CD4-positive, alpha-beta T cell treated with Interleukin-6 at 100 ng/mL for 8 hours (primary cell): Measurements from ENCODE around the gene PRKCE.
"Not testable (repeated sequence)": the region's sequence is repeated elsewhere in the genome, so short reads cannot be mapped to it uniquely, and the experiment has no call there.

Source experiments
- DNase-seq: peaks from one replicate; pipeline ENCODE4 v3.0.0-alpha.2; 2020; ENCODE audit warnings: mixed read lengths, low spot score

Gene PRKCE

DNA sequence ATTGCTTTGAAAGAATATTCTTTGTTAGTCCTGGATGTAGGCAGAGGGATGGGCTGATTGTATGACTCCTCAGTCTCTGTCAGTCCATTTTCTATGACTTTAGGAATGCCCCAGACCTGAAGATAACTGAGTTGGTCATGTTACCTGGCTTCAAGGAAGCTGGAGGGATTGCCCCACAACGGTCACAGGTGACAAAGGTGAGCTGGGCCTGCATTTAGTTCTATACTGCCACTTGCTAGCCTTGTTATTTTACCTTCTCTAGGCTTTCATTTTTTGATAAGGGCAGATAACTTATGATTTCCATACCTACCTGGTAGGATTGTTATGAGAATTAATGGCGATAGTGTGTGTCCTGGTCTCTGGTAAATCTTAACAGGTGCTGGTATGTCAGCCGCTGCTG lies 260.1 kb downstream of the PRKCE start:
- no peak for DNase-seq

DNA sequence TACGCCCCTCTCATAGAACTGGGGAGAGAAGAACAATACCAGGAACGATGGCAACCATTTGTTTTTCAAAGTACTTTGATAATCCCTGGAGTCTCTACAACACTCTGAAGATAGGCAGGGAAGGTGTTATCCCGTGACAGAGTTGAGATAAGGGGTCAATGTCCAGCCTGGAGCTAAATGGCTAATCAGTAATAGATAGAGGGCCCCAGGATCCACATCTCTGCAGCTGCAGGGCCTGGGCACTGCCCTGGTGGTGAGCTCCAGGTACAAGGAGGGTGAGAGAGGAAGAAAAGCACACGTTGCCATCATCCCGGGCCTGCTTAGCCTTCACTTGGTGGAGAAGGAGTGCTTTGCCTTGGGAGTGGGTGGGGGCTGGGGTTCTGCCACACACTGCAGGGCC lies 260.6 kb downstream of the PRKCE start:
- DNase-seq, result no peak

DNA sequence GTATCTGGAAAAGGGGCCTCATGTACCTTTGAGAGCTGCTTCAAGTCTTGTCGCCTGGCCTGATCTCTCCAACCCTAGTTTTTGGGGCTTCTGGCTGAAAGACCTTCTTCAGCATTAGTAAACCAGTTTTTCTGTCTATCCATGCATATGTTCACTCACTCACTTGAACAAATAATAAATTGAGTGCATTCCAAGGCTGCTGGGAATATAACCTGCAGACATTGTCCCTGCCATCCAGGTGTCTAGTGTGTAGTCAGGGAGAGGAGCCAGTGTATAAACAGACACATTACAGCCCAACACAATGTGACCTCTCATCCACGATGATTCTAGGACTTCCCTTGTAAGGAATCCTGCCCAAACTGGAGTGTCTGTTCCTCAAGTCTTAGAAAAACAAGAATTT lies 262.1 kb downstream of the PRKCE start:
- DNase-seq, result no peak

DNA sequence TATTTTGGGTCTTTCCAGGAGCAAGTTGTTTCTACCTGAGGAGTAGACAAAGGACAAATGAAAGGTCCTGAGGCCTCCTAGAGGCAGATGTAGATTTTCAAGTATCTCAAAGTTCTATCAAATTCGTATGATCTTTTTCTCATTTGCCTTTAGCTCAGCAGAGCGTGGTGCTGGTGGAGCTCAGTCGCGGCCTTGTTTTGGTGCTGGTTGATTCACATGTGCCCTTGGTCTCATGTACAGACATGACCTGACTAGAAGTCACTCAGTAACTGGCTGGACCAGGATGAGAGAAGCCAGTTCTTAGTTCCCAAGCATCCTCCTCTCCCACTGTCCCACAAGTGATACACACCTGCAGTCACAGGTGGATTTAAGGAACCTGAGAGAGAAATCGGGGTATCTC lies 264.0 kb downstream of the PRKCE start:
- no peak for DNase-seq

DNA sequence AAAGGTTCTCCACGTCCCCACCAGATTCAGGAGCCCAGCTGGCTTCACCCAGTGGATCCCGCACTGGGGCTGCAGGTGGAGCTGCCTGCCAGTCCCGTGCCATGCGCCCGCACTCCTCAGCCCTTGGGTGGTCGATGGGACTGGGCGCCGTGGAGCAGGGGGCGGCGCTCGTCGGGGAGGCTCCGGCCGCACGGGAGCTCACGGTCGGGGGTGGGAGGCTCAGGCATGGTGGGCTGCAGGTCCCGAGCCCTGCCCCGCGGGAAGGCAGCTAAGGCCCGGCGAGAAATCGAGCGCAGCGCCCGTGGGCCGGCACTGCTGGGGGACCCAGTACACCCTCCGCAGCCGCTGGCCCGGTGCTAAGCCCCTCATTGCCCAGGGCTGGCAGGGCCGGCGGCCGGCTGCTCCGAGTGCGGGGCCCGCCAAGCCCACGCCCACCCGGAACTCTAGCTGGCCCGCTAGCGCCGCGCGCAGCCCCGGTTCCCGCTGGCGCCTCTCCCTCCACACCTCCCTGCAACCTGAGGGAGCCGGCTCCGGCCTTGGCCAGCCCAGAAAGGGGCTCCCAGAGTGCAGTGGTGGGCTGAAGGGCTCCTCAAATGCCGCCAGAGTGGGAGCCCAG lies 266.2 kb downstream of the PRKCE start:
- not testable (repeated sequence) for DNase-seq

DNA sequence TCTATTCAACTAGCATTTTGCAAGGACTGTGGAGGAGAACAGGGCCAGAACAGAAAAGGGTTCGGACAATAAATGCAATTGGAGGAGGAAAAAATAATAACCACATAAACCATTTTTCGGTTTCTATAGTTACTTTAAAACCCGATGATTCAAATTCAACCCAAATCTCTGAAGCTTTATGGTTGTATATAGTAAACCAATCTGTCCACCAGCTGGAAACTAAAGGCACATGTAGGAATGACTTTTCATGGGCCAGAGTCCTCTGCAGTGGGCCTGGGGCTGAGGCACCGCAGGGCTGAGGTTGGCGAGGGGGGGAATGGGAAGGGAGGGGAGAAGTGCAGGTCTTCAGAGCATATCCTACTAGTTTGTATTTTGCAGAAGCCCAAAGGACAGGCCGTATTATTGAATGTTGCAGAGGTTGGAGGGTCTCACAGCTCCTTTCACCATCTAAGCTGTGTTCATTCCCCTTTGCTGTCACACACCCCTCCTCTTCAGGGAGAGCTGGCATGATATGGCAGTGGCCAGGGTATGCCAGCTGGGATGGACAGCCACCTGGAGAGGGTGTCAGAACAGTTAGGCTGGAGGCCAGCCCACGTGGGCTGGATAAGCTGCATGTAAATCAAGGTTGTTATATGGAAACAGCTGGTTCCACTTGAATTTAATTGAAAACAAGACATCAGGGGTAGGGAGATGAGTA lies 267.1 kb downstream of the PRKCE start:
- DNase-seq, result no peak

DNA sequence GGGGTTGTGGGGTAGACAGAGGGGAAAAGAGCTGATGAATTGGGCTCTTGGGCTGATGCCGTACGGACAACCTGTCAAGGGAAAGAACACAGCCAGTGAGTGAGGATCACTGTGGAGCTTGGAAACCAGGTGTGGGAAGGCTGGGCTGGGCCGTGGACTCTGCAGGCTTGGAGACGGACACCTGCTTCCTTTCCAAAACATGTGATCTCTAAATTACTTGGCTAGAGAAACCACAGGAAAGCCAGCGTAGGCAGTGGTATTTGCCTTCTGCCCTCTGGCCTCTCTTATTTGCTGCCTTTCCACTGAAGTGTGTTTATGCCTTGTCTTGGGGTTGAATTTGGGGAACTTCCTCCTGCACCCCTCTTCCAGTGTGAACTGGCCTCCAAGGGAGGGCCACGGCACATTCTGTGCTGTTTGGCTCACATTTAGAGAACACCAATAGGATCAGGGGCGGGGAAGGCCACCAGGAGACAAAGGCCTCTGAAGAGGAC lies 267.7 kb downstream of the PRKCE start:
- no peak for DNase-seq

DNA sequence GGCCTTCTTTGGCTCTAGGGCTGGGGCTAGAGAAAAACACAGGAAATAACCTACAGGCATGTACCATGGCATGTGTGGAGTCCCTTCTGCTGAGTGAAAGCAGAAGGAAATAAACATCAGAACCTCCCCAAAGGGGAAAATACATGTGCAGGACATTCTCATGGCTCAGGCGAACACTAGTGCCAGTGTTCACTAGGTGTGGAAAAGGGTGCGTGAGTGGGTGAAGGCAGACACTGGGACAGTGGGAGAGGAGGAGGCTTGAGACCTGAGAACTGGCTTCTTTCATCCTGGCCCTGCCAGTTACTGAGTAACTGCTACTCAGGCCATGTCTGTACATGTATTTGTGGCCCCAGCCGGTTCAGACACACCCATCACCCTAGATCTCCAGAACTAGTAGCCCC lies 268.2 kb downstream of the PRKCE start:
- DNase-seq, result no peak

DNA sequence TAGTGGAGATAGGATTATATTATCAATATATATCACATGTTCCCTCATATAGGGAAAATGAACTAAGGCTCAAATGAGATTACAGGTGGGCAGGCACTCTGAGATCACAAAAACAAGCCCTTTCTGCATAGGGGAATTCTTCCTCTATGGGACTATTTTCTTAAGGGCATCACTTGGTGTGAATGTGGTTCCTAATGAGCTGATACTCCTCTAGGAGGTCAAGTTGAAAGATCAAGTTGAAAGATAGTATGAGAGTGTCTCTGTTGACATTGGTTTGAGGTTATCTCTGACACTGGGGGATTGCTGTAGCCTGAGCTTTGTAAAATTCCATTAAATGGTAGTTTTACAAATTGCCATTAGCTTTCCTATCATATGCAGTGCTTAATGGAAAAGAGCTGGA lies 270.4 kb downstream of the PRKCE start:
- no peak for DNase-seq

DNA sequence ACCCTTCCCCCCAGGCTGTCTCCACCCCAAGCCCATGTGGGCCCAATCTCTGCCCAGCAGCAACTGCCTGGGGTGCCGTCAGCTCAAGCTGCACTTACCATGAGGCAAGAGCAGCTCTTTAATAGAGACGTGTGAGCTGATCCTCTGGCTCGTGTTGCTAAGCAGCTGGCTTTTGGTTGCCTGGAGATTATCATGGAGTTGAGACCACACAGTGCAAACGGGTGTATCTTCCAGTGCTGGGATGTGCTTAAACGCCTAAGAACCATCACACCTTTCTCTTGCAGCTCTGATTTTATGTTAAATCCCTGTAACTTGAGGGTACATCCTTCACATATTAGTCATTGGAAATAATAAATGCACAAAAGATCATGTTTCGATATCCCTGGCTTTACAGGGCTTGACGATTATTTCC lies 271.1 kb downstream of the PRKCE start:
- no peak for DNase-seq

DNA sequence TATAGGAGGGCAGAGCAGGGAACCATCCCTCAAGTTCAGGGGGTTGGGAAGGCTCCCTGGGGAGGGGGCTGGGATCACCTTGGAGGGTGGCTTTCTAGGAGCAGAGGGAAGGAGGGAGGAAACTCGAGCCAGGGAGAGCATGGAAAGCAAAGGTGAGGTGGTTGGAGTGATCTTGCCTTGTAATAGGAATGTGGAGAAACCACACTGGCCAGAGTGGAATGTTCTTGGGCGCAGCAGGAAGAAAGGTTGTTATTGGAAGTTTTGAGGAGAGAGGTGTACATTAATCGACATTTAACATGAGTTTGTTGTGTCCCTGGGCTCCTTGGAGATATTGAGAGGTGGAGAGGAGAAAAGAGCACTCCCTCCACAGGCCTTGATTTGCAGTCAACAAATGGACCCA lies 272.2 kb downstream of the PRKCE start:
- DNase-seq, result no peak

DNA sequence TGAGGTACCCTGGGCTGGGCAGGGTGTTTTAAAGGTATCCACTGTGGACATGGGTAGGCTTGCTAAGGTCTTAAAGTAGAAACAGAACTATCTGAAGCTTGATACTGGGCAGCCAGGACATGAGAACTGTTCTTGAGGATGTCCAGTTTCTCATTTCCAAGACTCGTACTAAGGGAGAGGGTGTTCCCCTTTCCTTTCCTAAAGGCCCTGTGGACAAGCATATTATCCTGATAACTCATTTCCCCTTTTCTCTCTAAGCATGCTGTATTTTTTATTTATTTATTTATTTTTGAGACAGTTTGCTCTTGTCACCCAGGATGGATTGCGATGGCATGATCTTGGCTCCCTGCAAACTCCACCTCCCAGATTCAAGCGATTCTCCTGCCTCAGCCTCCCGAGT lies 273.6 kb downstream of the PRKCE start:
- DNase-seq, result no peak

DNA sequence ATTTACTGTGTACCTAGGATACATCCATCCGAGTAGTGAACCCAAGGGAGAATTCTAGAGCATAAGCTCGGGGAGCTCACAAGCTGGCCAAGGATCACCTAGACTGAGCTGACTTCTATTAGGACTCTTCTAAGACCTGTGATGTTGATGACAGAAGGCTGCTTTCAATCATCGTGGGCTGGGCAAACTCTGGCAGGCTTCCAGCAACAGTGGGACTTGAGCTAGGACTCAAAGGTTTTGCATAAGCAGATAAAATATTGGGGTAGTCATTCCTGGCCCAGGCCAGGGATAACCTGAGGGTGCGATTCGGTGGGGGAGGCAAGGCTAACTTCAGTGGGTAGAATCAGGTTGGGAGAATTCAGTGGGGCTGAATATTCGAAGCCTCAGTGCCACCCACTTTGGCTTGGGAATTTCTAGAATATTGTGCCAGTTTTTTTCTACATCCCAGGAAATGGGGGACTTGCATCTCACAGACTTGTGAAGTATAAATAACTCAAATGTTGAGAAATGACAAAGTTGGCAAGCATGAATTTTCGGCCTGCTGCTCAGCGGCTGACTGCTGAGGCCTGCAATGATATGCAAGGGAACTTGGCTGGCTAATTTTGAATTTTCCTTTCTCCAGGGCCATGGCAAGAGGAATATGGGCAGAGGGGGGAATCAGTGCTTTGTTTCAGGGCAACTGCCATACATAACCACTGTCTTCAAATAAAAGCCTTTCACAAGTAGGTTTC lies 274.3 kb downstream of the PRKCE start:
- DNase-seq, result no peak

DNA sequence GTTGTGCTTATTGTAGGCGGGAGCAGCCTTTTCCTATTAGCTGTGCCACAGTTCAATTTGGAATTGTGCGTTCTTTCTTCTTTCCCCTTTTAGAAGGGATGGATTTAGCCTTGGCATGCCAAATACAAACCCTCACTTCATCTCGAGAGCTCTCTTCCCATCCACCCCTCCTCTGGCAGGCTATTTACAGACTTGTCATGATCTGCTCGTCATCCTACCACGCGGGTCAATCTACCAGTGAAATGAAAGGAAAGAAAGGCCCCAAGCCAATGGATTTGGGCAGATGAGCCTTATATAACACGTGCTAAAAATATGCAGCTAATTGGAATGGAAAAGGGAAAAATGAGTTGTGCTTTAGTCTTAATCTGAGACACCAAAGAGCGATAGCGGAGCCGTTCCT lies 277.5 kb downstream of the PRKCE start:
- no peak for DNase-seq

DNA sequence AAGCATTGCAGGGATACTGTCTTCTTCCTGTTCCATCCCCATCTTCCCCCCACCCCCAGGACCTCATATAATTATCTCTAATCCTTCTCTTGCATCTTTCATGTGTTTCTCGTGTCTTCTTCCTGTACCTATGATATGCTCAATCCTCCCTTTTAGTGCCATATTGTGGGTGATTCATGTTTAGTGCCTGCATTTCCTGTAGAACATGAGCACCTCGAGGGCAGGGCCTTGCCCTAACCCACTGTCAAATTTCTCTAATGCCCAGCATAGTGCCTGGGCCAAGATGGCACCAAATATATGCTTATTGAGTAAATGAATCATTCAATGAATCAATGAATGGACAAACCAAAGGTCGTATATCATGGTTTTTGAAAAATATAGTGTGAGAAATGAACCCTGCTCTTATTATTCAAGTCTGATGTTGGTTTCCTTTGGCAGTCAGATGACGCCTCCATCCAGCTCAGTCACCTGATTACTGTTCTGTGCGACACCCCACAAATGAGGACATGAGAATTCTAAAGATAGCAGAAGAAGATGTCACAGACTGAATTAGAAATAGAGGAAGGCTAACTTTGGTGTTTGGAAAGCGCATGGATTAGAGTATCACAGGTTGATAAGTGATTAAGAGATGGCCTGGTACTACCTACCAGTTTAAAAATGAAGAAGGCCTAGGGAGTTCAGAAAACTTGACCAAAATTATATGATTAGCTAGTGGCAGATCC lies 278.4 kb downstream of the PRKCE start:
- DNase-seq, result no peak

DNA sequence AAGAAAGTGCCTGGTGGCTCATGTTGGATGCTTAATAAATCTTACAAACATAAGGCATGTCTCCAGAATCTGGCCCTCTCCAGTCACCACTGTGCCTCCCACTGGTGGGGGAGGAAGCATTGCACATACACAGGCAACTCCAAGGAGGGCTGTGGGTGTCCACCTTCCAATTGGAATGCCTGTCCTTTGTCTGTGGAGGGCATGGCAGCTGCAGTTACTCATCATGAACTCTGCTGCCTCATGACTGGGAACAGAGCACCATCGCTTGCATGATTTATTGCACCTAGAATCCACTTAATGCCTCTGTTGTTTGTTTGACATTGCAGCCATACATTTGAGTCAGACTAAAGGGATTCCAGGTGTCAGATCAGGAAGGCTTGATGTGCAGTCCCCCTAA lies 278.9 kb downstream of the PRKCE start:
- DNase-seq, result no peak

DNA sequence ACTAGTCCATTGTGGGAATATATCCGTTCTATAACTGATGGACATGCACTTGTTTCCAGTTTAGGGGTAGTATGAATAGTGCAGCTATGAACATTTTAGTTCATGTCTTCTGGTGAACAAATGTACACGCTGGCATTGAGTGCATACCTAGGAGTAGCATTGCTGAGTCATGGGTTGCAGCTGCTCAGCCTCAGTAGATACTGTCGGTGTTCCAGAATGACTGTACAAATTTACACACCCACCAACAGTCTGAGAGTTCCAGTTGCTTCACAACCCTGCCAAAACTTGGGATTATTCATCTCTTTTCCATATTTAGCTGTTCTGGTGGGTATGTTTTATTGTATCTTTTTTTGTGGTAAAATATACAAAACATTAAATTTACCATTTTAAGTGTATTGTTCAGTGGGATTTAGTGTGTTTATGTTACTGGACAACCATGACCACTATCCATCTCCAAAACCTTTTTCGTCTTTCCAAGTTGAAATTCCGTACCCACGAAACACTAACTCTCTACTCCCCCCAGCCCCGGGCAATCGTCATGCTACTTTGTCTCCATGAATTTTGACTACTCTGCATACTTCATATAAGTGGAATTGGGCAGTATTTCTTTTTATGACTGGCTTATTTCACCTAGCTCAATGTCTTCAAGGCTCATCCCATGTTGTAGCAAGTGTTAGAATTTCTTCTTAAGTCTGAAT lies 281.0 kb downstream of the PRKCE start:
- no peak for DNase-seq

DNA sequence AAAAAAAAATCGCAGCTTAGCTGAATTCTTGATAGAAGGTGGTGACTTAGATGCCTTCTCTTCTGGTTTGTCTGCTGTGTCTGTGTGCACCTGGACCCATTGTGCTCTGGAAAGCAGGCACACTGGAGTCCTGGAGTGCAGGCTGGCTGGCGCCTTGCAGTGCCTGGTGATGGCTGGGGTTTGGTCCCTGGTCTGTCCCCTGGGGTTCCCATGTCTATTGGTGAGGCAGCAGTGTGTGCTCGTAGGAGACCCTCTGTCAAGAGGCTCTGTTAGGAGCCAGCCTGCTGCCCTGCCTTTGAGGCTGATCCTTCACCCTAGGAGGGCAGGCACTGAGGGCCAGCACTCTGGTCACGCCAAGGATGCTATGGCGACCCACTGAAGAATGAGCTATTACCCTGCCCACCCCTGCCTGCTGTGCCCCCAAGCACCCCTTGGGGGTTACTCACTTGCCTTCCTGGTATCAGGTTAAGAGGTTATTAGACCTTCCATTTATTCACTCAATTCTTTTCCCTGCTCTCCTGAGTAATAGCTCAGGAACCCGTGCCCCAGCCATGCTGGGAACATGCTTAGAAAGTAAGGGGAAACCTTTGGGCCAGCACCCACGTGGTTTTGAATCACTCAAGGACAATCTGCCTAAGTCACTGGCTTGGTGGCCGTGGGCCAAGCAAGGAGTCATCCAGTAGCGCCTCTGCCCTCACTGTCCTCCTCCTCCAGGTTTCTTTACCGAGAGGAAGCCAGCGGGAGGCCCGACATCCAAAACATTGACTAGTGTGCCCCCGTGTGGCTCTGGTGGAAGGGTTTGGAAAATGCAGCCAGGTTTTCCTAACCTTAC lies 284.5 kb downstream of the PRKCE start:
- DNase-seq, result peak; percentile 24

DNA sequence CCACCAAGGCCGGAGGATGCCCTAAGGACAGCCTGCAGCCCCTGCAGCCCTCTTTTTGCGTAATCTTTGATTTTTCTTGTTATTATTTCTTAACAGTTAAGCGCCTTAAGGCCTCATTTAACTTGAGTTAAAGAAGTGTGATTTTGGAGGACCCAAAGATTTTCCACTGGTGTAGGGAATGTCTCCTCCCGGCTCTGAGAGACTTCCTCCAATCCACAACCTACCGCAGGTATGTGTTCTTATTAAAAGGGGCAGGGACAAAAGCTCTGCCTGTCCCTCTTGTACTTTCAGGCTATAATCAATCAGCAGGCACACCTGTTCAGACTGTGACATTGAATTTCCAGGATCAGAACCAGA lies 285.1 kb downstream of the PRKCE start:
- DNase-seq, result no peak

DNA sequence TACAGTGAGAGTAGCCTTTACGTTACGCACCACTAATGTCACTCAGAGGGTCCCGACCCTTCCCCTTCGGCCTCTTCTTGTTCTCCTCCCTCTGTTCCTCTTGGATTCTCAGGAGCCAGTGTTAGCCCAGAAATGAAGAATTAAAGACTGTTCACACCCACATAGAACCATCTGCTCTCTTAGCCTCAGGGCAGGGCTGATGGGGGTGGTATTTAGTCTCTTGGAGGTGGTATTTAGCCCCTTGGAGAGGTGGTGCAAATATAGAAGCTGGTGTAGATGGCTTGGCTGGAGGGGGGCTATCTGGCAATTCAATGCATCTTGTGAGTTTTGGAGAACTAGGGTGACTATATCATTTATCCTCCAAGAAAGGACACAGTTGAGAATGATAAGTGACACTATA lies 286.5 kb downstream of the PRKCE start:
- no peak for DNase-seq
